GM18873 (cell line): ENCODE data around the gene DMAP1.

Experiments
- ATAC-seq: cut with Tn5 transposase; IDR thresholded peaks from one replicate; pipeline ENCODE4 v1.9.1; 2021; ENCODE audit warnings: mild to moderate bottlenecking, moderate library complexity, moderate number of reproducible peaks; ENCODE audit not compliant: unreplicated experiment, low FRiP score

DMAP1 gene

GRCh38 chr1:44227211-44227610 is 13.9 kb downstream of the DMAP1 start:
- ATAC-seq = no peak

- ATAC-seq = no peak
These were observed 14.9 kb downstream of the DMAP1 start for GRCh38 chr1:44228218-44228617.

GRCh38 chr1:44229435-44230167 is 16.3 kb downstream of the DMAP1 start:
- ATAC-seq = no peak

GRCh38 chr1:44230796-44231195 is 17.5 kb downstream of the DMAP1 start:
- no peak for ATAC-seq

GRCh38 chr1:44233593-44233992 is 20.3 kb downstream of the DMAP1 start:
- no peak for ATAC-seq

GRCh38 chr1:44235808-44236207 is 22.5 kb downstream of the DMAP1 start:
- ATAC-seq = no peak

GRCh38 chr1:44236490-44237272 is 23.4 kb downstream of the DMAP1 start:
- no peak for ATAC-seq

GRCh38 chr1:44237721-44238457 is 24.6 kb downstream of the DMAP1 start:
- no peak for ATAC-seq

- ATAC-seq = no peak
These were observed 25.4 kb downstream of the DMAP1 start for GRCh38 chr1:44238660-44239059.

- ATAC-seq = no peak
These were observed 26.2 kb downstream of the DMAP1 start for GRCh38 chr1:44239331-44239960.

- ATAC-seq = no peak
These were observed 26.7 kb downstream of the DMAP1 start for GRCh38 chr1:44239961-44240371.

GRCh38 chr1:44240802-44241671 is 27.8 kb downstream of the DMAP1 start:
- no peak for ATAC-seq

GRCh38 chr1:44242746-44243145 is 29.5 kb downstream of the DMAP1 start:
- ATAC-seq = no peak

- ATAC-seq = no peak
These were observed 30.7 kb downstream of the DMAP1 start for GRCh38 chr1:44243782-44244495.

GRCh38 chr1:44244986-44245385 is 31.7 kb downstream of the DMAP1 start:
- no peak for ATAC-seq

- ATAC-seq = no peak
These were observed 33.5 kb downstream of the DMAP1 start for GRCh38 chr1:44246806-44247205.

GRCh38 chr1:44249543-44249942 is 36.3 kb downstream of the DMAP1 start:
- ATAC-seq = no peak

GRCh38 chr1:44250068-44250781 is 37.0 kb downstream of the DMAP1 start:
- ATAC-seq = no peak

- no peak for ATAC-seq
These were observed 38.2 kb downstream of the DMAP1 start for GRCh38 chr1:44251486-44251885.
